Thyroid gland (tissue), 4 donors: Measurements from ENCODE around the gene SVEP1. TPM values are rescaled to one million over a fixed set of nuclear protein-coding genes. Genes with fewer than 3 reads are reported as not detected.
"Not testable (repeated sequence)": the region's sequence is repeated elsewhere in the genome, so short reads cannot be mapped to it uniquely, and the experiment has no call there.

Experiments
- DNase-seq, 2 donors: peaks; one replicate each; pipeline ENCODE4 v3.0.0-alpha.2; 2019
- H3K27ac ChIP-seq, 3 donors: fragments of 200-600 bp; sonication (generic); 1 replicate in 2 of 3; 2 replicates in 1 of 3; pipeline ENCODE4 v1.5.1; 2016 to 2019; ENCODE audit warnings: mild to moderate bottlenecking in 1 of 3, moderate library complexity in 1 of 3
- H3K27me3 ChIP-seq: fragments of 200-600 bp; sonication (generic); one replicate; pipeline ENCODE4 v1.5.1; 2019
- H3K36me3 ChIP-seq, 2 donors: fragments of 200-600 bp; sonication (generic); one replicate each; pipeline ENCODE4 v1.5.1; 2016 to 2019
- H3K4me1 ChIP-seq, 2 donors: fragments of 200-600 bp; sonication (generic); one replicate each; pipeline ENCODE4 v1.5.1; 2017 to 2019
- H3K4me3 ChIP-seq, 3 donors: fragments of 200-600 bp; sonication (generic); replicated peaks in 1 of 3; 1 replicate in 2 of 3; 2 replicates in 1 of 3; pipeline ENCODE4 v1.5.1; 2016; ENCODE audit warnings: mild to moderate bottlenecking in 1 of 3
- H3K9me3 ChIP-seq: fragments of 200-600 bp; sonication (generic); one replicate; pipeline ENCODE4 v1.5.1; 2017
- CTCF ChIP-seq, 6 experiments: fragments of 200-600 bp in 3 of 6; fragments of 450-650 bp in 3 of 6; sonication (generic) in 3 of 6; IDR thresholded peaks; one replicate each; pipeline ENCODE4 v1.5.1; 2016 to 2019; ENCODE audit warnings: antibody characterized with exemption in 6 of 6, mild to moderate bottlenecking in 2 of 6, inconsistent platforms in 1 of 6, moderate library complexity in 1 of 6
- POLR2A ChIP-seq, 2 donors: fragments of 450-650 bp; IDR thresholded peaks; one replicate each; pipeline ENCODE4 v1.6.1; 2017; ENCODE audit warnings: antibody characterized with exemption in 2 of 2, mild to moderate bottlenecking in 2 of 2, moderate library complexity in 1 of 2
- WGBS, 2 donors: methylation state at CpG; one replicate each; pipeline ENCODE4 v1.1.5; 2017; 5-methylcytosine and 5-hydroxymethylcytosine counted together
- intact Hi-C: fragments of 100-400 bp; cut with DNase I; formaldehyde crosslinking; loops from one replicate; pipeline ENCODE4 v1.15.1; 2023
- total RNA-seq, 4 donors: library from RNA; depleted of rRNA; stranded (reverse); fragments of >200 nt; gene quantifications; one replicate each; pipeline ENCODE4 v1.2.3, GENCODE V29; 2016

SVEP1 gene
- total RNA-seq, 4 donors from 2014 or later, result 14.1 to 55.5 (median 31.9) TPM

- 82 to 90% methylated on average over 9 of the region's 9 CpGs for WGBS, 2 donors
- TF ChIP-seq POLR2A (IDR thresholded peaks at IDR 0.05), result no peak
- no peak for TF ChIP-seq CTCF (IDR thresholded peaks at IDR 0.05)
- no peaks in the 10 kb centered on the region for H3K27me3 ChIP-seq
- no peak overlapping the region for H3K4me3 ChIP-seq
- H3K9me3 ChIP-seq, result no peaks in the 10 kb centered on the region
- DNase-seq, result no peak
- H3K36me3 ChIP-seq, result no peaks in the 10 kb centered on the region
- no peaks in the 10 kb centered on the region for H3K4me1 ChIP-seq
- intact Hi-C loops, result no loop called here
- no peak overlapping the region for H3K27ac ChIP-seq
Measured at GRCh38 chr9:110405858-110406443, 173.6 kb downstream of the SVEP1 start.

GRCh38 chr9:110404473-110404872, 175.1 kb downstream of the SVEP1 start:
- intact Hi-C loops, result no loop called here
- 87 to 88% methylated on average over 4 of the region's 4 CpGs for WGBS, 2 donors

GRCh38 chr9:110399983-110400382, 179.6 kb downstream of the SVEP1 start:
- no peak for DNase-seq
- intact Hi-C loops, result no loop called here
- no peak overlapping the region for H3K27ac ChIP-seq
- H3K36me3 ChIP-seq, result no peaks in the 10 kb centered on the region
- H3K4me1 ChIP-seq, result no peaks in the 10 kb centered on the region
- no peak overlapping the region for H3K4me3 ChIP-seq
- H3K27me3 ChIP-seq, result no peaks in the 10 kb centered on the region
- H3K9me3 ChIP-seq, result no peaks in the 10 kb centered on the region
- no peak for TF ChIP-seq POLR2A (IDR thresholded peaks at IDR 0.05)
- TF ChIP-seq CTCF (IDR thresholded peaks at IDR 0.05), result no peak
- WGBS, 2 donors, result 92 to 93% methylated on average over 4 of the region's 4 CpGs

More at GRCh38 chr9:110404473-110404872, 175.1 kb downstream of the SVEP1 start:
- no peaks in the 10 kb centered on the region for H3K36me3 ChIP-seq
- DNase-seq, result no peak
- no peaks in the 10 kb centered on the region for H3K27me3 ChIP-seq
- TF ChIP-seq POLR2A (IDR thresholded peaks at IDR 0.05) (no peak), CTCF (IDR thresholded peaks at IDR 0.05) (no peak)
- no peak overlapping the region for H3K4me3 ChIP-seq
- no peaks in the 10 kb centered on the region for H3K4me1 ChIP-seq
- no peaks in the 10 kb centered on the region for H3K9me3 ChIP-seq
- no peak overlapping the region for H3K27ac ChIP-seq

- H3K27ac ChIP-seq, H3K36me3 ChIP-seq, H3K27me3 ChIP-seq, DNase-seq, H3K9me3 ChIP-seq, H3K4me3 ChIP-seq, intact Hi-C loops, H3K4me1 ChIP-seq: not testable (repeated sequence)
- WGBS, 2 donors, result 50 to 67% methylated on average over 2 of the region's 2 CpGs
Measured at GRCh38 chr9:110398992-110399391, 180.5 kb downstream of the SVEP1 start.

- Histone ChIP-seq H3K9me3 (no peaks in the 10 kb centered on the region), H3K27me3 (no peaks in the 10 kb centered on the region), H3K4me3 (no peak overlapping the region), H3K36me3 (no peaks in the 10 kb centered on the region), H3K27ac (no peak overlapping the region), H3K4me1 (no peaks in the 10 kb centered on the region)
- no peak for DNase-seq
- WGBS, 2 donors, result 90 to 97% methylated on average over 2 of the region's 2 CpGs
- intact Hi-C loops, result no loop called here
- TF ChIP-seq POLR2A (IDR thresholded peaks at IDR 0.05), result no peak
- TF ChIP-seq CTCF (IDR thresholded peaks at IDR 0.05), result no peak
Measured at GRCh38 chr9:110391826-110392485, 187.6 kb downstream of the SVEP1 start.
